Endothelial cell (in vitro differentiated cells): ENCODE measurements around the gene TMEM191C. TPM values are rescaled to one million over a fixed set of nuclear protein-coding genes. Genes with fewer than 3 reads are reported as not detected.
"Not testable (repeated sequence)": the region's sequence is repeated elsewhere in the genome, so short reads cannot be mapped to it uniquely, and the experiment has no call there.

ENCODE experiments used
- DNase-seq: peaks from one replicate; pipeline ENCODE4 v3.0.0; 2021; ENCODE audit warnings: low spot score
- H3K27ac Mint-ChIP-seq: one replicate; pipeline ENCODE4 v1.8.0; 2021; ENCODE audit warnings: mixed read lengths, inconsistent platforms; ENCODE audit not compliant: unreplicated experiment
- H3K27me3 Mint-ChIP-seq: one replicate; pipeline ENCODE4 v1.8.0; 2021; ENCODE audit warnings: mild to moderate bottlenecking, moderate library complexity, mixed read lengths, inconsistent platforms; ENCODE audit not compliant: unreplicated experiment
- H3K36me3 Mint-ChIP-seq: one replicate; pipeline ENCODE4 v1.8.0; 2021; ENCODE audit warnings: mild to moderate bottlenecking, low read depth, mixed read lengths, inconsistent platforms; ENCODE audit not compliant: unreplicated experiment
- H3K4me1 Mint-ChIP-seq: one replicate; pipeline ENCODE4 v1.8.0; 2021; ENCODE audit warnings: mild to moderate bottlenecking, mixed read lengths, inconsistent platforms; ENCODE audit not compliant: unreplicated experiment
- H3K4me3 Mint-ChIP-seq: one replicate; pipeline ENCODE4 v1.8.0; 2021; ENCODE audit warnings: mild to moderate bottlenecking, mixed read lengths, inconsistent platforms; ENCODE audit not compliant: unreplicated experiment
- H3K9me3 Mint-ChIP-seq: one replicate; pipeline ENCODE4 v1.8.0; 2021; ENCODE audit warnings: mixed read lengths, inconsistent platforms; ENCODE audit not compliant: unreplicated experiment
- total RNA-seq: library from RNA; stranded (reverse); fragmentation: NEBNext Ultra II Directional; extraction: Animal tissue kit (Norgen Biotek cat#: 25700); gene quantifications from one replicate; pipeline ENCODE4 v1.2.1, GENCODE V29; 2021; ENCODE audit not compliant: unreplicated experiment

TMEM191C gene
- total RNA-seq, 1 donor from 2014 or later = 0.92 TPM

DNA sequence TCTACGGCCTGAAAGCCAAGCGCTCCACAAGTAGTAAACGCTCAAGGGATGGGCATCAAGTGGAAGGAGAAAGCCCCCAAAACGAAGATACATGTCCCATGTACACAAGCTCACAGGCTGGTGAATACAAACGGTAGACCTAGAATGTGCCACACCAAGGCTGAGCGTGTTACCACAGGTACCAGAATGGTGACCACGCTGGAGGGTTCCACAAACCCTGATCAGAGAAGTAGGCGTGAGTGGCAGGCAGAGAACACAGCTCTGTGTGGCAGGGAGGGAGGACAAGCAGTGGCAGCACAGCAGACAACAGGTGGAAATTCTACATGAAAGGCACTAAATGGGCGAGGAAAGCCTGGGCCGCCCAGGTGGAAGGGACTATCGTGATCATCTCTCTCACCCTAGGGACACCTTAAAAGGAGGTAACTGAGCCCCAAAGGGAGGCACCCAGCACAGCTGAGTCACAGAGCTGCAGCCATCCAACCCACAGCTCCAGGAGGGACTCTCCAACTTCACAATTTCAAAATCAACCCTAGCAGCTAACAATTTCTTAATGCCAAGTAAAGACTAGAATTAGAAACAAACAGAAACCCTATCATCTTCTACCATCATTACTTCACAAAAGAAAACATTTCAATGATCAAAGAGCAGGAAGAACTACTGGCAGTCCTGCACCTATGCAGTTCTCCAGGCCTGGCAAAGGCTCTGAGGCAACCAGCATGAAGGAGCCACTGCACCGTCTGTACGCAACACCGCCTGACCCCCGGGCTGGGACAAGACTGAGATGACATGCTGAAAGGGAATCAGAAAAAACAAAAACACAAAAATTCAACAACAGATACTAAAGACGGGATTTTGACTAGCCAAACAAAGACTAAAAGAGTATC is 32.7 kb downstream of the TMEM191C start:
- H3K9me3 Mint-ChIP-seq, H3K27ac Mint-ChIP-seq, H3K4me3 Mint-ChIP-seq, H3K4me1 Mint-ChIP-seq, H3K27me3 Mint-ChIP-seq, H3K36me3 Mint-ChIP-seq, DNase-seq: not testable (repeated sequence)

- H3K9me3 Mint-ChIP-seq, H3K4me1 Mint-ChIP-seq, H3K27me3 Mint-ChIP-seq, H3K4me3 Mint-ChIP-seq, H3K36me3 Mint-ChIP-seq, H3K27ac Mint-ChIP-seq, DNase-seq: not testable (repeated sequence)
Measured at GRCh38 chr22:21510397-21510796, 43.2 kb downstream of the TMEM191C start.

DNA sequence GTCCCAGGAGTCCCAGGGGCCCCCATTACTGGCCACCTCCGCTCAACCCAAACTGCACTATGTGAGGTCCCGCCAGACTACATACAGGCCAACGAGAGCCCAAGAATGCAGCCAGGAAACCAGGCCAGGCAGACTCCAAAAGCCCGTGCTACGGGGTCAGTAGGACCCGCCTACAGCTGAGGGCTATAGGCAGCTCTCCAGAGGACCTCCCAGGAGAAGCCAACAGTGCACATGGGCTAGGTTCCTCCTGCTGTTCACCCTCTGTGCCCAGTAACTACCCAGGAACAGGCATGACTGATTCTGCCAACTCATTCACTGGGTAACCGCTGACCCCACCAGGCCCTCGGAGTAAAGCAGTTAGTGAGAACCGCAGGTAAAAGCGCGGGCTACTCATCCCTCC is 44.8 kb downstream of the TMEM191C start:
- H3K9me3 Mint-ChIP-seq, H3K4me1 Mint-ChIP-seq, H3K36me3 Mint-ChIP-seq, H3K27ac Mint-ChIP-seq, H3K27me3 Mint-ChIP-seq, H3K4me3 Mint-ChIP-seq, DNase-seq: not testable (repeated sequence)

GRCh38 chr22:21514117-21514516 is 46.9 kb downstream of the TMEM191C start:
- not testable (repeated sequence) for H3K36me3 Mint-ChIP-seq, H3K27ac Mint-ChIP-seq, H3K4me1 Mint-ChIP-seq, H3K4me3 Mint-ChIP-seq, H3K27me3 Mint-ChIP-seq, H3K9me3 Mint-ChIP-seq, DNase-seq

DNA sequence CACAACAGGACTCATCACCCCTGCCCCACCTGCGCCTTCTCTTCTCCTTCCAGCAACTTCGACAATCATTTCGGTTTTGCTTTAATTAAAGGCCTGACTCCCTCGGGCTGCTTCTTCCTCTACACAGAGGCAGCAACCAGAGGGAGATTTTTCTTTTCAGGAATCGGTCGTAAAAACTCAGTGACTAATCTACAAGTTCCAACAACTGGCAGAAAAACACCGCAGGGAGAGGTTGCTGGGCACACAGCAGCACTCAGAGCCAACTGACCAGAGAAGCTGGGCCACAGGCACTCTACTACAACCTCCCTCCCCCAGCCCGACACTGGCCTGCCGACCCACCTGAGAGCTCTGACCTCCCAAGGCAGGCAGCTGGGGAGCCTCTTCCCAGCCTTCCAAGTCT is 48.0 kb downstream of the TMEM191C start:
- H3K9me3 Mint-ChIP-seq, H3K27ac Mint-ChIP-seq, DNase-seq, H3K4me1 Mint-ChIP-seq, H3K4me3 Mint-ChIP-seq, H3K36me3 Mint-ChIP-seq, H3K27me3 Mint-ChIP-seq: not testable (repeated sequence)

DNA sequence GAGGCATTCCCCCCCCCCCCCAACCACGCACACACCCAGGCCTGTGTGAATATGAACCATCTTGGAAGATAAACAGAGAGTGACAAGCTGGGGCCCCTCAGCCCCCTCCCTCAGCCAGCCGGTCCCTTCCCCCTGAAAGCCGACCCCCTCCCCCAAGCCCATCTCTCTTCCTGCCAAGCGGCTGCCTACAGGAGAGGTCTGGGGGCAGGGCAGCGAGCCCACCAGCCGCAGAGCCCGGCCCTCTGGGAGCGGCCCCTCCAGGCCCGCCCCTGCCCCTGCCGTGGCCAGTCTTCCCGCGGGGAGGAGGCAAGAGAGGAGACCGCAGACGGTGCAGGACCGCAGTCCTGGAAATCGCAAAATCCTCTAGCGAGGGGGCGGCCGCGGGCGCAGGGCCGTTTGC is 49.3 kb downstream of the TMEM191C start:
- H3K9me3 Mint-ChIP-seq, H3K27ac Mint-ChIP-seq, H3K27me3 Mint-ChIP-seq: not testable (repeated sequence)

GRCh38 chr22:21516970-21517764 is 50.0 kb downstream of the TMEM191C start:
- DNase-seq, H3K4me1 Mint-ChIP-seq, H3K27me3 Mint-ChIP-seq, H3K27ac Mint-ChIP-seq, H3K36me3 Mint-ChIP-seq, H3K9me3 Mint-ChIP-seq, H3K4me3 Mint-ChIP-seq: not testable (repeated sequence)

More for the DNA sequence above, 49.3 kb downstream of the TMEM191C start:
- not testable (repeated sequence) for H3K4me1 Mint-ChIP-seq, DNase-seq, H3K4me3 Mint-ChIP-seq, H3K36me3 Mint-ChIP-seq

Other genes starting within 250 kb of the TMEM191C start
- 0.51 TPM for gene RIMBP3B, start 83.6 kb upstream of the TMEM191C start, total RNA-seq
- gene HIC2, start 50.0 kb upstream of the TMEM191C start, total RNA-seq = 23.5 TPM
- gene RIMBP3C, start 84.1 kb downstream of the TMEM191C start, total RNA-seq = 0.18 TPM
- 62.2 TPM for gene UBE2L3, start 100.3 kb downstream of the TMEM191C start, total RNA-seq
- 11.2 TPM for gene YDJC, start 162.6 kb downstream of the TMEM191C start, total RNA-seq
- gene CCDC116, start 165.4 kb downstream of the TMEM191C start, total RNA-seq = 0.36 TPM
- gene SDF2L1, start 174.9 kb downstream of the TMEM191C start, total RNA-seq = 32.4 TPM
- gene PPIL2, start 198.6 kb downstream of the TMEM191C start, total RNA-seq = 31.9 TPM